ENCODE measurements around the gene EEF1B2. TPM values are rescaled to one million over a fixed set of nuclear protein-coding genes. Genes with fewer than 3 reads are reported as not detected.
A peak's percentile ranks its signal among the peaks of the same experiment; 100 is the strongest.
"Not testable (repeated sequence)": the region's sequence is repeated elsewhere in the genome, so short reads cannot be mapped to it uniquely, and the experiment has no call there.

EEF1B2 gene
- total and polyA plus RNA-seq, 2 experiments from 2014 or later: 305 to 673 TPM

DNA sequence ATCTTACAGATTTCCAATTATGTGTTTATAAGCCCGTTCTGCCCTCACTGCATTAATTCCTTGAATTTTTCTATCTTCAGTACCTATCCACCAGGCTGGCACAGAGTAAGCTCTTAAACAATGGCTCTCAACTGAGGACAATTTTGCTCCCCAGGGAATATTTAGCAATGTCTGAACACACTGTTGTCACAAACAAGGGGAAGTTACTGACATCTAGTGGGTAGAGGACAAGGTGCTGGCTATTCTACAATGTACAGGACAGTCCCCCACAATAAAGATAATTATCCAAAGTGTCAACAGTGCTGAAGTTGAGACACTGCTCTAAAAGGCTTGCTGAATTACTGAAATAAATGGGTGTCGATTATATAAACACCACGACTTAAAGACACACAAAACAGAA is 5.5 kb upstream of the EEF1B2 start (continued):
- TF ChIP-seq, protein P1, sequence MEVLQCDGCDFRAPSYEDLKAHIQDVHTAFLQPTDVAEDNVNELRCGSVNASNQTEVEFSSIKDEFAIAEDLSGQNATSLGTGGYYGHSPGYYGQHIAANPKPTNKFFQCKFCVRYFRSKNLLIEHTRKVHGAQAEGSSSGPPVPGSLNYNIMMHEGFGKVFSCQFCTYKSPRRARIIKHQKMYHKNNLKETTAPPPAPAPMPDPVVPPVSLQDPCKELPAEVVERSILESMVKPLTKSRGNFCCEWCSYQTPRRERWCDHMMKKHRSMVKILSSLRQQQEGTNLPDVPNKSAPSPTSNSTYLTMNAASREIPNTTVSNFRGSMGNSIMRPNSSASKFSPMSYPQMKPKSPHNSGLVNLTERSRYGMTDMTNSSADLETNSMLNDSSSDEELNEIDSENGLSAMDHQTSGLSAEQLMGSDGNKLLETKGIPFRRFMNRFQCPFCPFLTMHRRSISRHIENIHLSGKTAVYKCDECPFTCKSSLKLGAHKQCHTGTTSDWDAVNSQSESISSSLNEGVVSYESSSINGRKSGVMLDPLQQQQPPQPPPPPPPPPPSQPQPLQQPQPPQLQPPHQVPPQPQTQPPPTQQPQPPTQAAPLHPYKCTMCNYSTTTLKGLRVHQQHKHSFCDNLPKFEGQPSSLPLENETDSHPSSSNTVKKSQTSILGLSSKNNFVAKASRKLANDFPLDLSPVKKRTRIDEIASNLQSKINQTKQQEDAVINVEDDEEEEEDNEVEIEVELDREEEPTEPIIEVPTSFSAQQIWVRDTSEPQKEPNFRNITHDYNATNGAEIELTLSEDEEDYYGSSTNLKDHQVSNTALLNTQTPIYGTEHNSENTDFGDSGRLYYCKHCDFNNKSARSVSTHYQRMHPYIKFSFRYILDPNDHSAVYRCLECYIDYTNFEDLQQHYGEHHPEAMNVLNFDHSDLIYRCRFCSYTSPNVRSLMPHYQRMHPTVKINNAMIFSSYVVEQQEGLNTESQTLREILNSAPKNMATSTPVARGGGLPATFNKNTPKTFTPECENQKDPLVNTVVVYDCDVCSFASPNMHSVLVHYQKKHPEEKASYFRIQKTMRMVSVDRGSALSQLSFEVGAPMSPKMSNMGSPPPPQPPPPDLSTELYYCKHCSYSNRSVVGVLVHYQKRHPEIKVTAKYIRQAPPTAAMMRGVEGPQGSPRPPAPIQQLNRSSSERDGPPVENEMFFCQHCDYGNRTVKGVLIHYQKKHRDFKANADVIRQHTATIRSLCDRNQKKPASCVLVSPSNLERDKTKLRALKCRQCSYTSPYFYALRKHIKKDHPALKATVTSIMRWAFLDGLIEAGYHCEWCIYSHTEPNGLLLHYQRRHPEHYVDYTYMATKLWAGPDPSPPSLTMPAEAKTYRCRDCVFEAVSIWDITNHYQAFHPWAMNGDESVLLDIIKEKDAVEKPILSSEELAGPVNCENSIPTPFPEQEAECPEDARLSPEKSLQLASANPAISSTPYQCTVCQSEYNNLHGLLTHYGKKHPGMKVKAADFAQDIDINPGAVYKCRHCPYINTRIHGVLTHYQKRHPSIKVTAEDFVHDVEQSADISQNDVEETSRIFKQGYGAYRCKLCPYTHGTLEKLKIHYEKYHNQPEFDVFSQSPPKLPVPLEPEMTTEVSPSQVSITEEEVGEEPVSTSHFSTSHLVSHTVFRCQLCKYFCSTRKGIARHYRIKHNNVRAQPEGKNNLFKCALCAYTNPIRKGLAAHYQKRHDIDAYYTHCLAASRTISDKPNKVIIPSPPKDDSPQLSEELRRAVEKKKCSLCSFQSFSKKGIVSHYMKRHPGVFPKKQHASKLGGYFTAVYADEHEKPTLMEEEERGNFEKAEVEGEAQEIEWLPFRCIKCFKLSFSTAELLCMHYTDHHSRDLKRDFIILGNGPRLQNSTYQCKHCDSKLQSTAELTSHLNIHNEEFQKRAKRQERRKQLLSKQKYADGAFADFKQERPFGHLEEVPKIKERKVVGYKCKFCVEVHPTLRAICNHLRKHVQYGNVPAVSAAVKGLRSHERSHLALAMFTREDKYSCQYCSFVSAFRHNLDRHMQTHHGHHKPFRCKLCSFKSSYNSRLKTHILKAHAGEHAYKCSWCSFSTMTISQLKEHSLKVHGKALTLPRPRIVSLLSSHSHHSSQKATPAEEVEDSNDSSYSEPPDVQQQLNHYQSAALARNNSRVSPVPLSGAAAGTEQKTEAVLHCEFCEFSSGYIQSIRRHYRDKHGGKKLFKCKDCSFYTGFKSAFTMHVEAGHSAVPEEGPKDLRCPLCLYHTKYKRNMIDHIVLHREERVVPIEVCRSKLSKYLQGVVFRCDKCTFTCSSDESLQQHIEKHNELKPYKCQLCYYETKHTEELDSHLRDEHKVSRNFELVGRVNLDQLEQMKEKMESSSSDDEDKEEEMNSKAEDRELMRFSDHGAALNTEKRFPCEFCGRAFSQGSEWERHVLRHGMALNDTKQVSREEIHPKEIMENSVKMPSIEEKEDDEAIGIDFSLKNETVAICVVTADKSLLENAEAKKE (CRISPR knock-in tag; IDR thresholded peaks at IDR 0.05): no peak

GRCh38 chr2:206157014-206157413 is 2.7 kb upstream of the EEF1B2 start:
- H3K4me3 Mint-ChIP-seq: peak overlapping the region; percentile 99; the same call in 1 of the 3 replicates
- H3K27ac ChIP-seq (ENCODE audit: low read depth); H3K4me3 ChIP-seq; DNase-seq (ENCODE audit: low spot score); H3K27me3 ChIP-seq (ENCODE audit: insufficient read depth); H3K9me3 Mint-ChIP-seq; H2AFZ ChIP-seq; H3K9me2 ChIP-seq (ENCODE audit: insufficient read depth); ATAC-seq; H3K4me2 ChIP-seq; H3K27ac Mint-ChIP-seq: not testable (repeated sequence)
- Histone ChIP-seq H3F3A (replicated peaks; ENCODE audit: low read depth) (peaks cover 18% of the 10 kb centered on the region), H3K79me2 (replicated peaks; ENCODE audit: insufficient read depth) (peaks cover 94% of the 10 kb centered on the region), H3K4me1 (ENCODE audit: insufficient read depth) (peaks cover 15% of the 10 kb centered on the region), H4K20me1 (replicated peaks; ENCODE audit: insufficient read depth) (peaks cover 28% of the 10 kb centered on the region; the same call in 1 of the 2 replicates), H3K36me3 (ENCODE audit: insufficient read depth) (peaks cover 20% of the 10 kb centered on the region)
- peaks cover 29% of the 10 kb centered on the region for H3K36me3 Mint-ChIP-seq (ENCODE audit: low read depth)
- peaks cover 18% of the 10 kb centered on the region for H3K27me3 Mint-ChIP-seq (ENCODE audit: insufficient read depth, low read depth, poor library complexity)
- peaks cover 15% of the 10 kb centered on the region for H3K4me1 Mint-ChIP-seq

DNA sequence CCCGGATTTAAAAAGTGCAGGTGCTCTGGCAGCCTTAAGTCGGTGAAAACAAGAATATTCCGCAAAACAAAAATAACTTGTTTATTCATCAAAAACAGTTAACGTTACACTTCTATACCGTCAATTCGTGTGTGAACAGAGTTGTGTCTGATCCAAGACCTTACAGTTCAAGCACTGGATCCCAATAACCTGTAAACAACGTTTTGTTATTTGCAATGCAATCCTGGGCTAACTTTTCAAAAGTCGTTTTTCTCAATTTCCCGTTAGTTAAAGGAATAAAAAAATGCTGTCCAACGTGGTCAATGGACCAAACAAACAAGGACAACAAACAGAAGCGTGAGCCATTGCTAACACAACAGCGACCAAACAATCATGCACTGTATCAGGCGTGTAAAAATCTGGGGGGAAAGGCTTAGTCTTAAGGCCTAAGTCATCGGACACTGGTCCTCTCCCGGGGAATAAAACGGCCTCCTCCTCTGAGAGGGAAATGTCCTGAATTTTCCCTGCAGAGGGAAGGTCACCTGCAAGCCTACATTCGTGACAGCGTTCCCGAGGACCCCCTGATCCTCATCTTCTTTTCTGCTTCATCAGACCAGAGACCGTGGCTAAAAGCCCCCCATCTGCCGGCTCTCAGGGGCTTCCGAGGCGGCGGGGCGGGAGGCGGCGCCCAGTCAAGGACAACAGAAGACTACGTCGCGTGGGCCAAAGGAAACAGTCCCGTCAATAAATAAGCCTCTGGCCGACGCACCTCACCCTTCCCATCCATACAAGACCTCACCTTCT is 941 bp upstream of the EEF1B2 start:
- H3K36me3 Mint-ChIP-seq (ENCODE audit: low read depth): peaks cover 46% of the 10 kb centered on the region
- H3K27me3 Mint-ChIP-seq (ENCODE audit: insufficient read depth, low read depth, poor library complexity): peaks cover 16% of the 10 kb centered on the region
- Histone ChIP-seq H3K4me3 (peak overlapping the region; percentile 93), H3K79me2 (replicated peaks; ENCODE audit: insufficient read depth) (peaks cover 81% of the 10 kb centered on the region), H3F3A (replicated peaks; ENCODE audit: low read depth) (peaks cover 34% of the 10 kb centered on the region), H3K27ac (ENCODE audit: low read depth) (peak overlapping the region; percentile 86), H2AFZ (peak overlapping the region; percentile 24), H3K4me1 (ENCODE audit: insufficient read depth) (peaks cover 17% of the 10 kb centered on the region), H4K20me1 (replicated peaks; ENCODE audit: insufficient read depth) (peaks cover 18% of the 10 kb centered on the region; the same call in 1 of the 2 replicates), H3K27me3 (ENCODE audit: insufficient read depth) (no peaks in the 10 kb centered on the region), H3K9me2 (ENCODE audit: insufficient read depth) (no peaks in the 10 kb centered on the region), H3K36me3 (ENCODE audit: insufficient read depth) (peaks cover 30% of the 10 kb centered on the region), H3K4me2 (peak overlapping the region; percentile 100)
- peak overlapping the region; percentile 96 for H3K27ac Mint-ChIP-seq
- H3K9me3 Mint-ChIP-seq: no peaks in the 10 kb centered on the region
- peak; percentile 7 for ATAC-seq
- H3K4me3 Mint-ChIP-seq: peak overlapping the region; percentile 99
- peak; percentile 32 for DNase-seq (ENCODE audit: low spot score)
- peaks cover 23% of the 10 kb centered on the region for H3K4me1 Mint-ChIP-seq
- TF ChIP-seq ZNF114 (CRISPR knock-in tag; IDR thresholded peaks at IDR 0.05) (no peak), JUNB (IDR thresholded peaks at IDR 0.05; ENCODE audit: unreplicated experiment) (no peak), NANOG (IDR thresholded peaks at IDR 0.05; ENCODE audit: borderline replicate concordance) (no peak), CREB1 (CRISPR knock-in tag; IDR thresholded peaks at IDR 0.05; ENCODE audit: low read depth) (no peak), REST (IDR thresholded peaks at IDR 0.05; ENCODE audit: unreplicated experiment) (no peak), ZNF331 (CRISPR knock-in tag; IDR thresholded peaks at IDR 0.05; ENCODE audit: low read depth) (no peak), EZH2 (IDR thresholded peaks at IDR 0.05; ENCODE audit: low read depth, unreplicated experiment) (no peak), POLR2AphosphoS5 (IDR thresholded peaks at IDR 0.05; ENCODE audit: low read depth) (no peak), STAT1 (IDR thresholded peaks at IDR 0.05; ENCODE audit: unreplicated experiment) (no peak)

Measured in GM23338 (cell line).